Dedifferentiated amniotic fluid mesenchymal stem cell (primary cell): ENCODE measurements around the gene GLRX.
"Not testable (repeated sequence)": the region's sequence is repeated elsewhere in the genome, so short reads cannot be mapped to it uniquely, and the experiment has no call there.

ENCODE experiments used
- DNase-seq: peaks from one replicate; pipeline ENCODE4 v3.0.0-alpha.2; 2016; ENCODE audit errors: extremely low spot score

The GLRX gene

GRCh38 chr5:95826949-95827891 lies 4.7 kb upstream of the GLRX start:
- no peak for DNase-seq

DNA sequence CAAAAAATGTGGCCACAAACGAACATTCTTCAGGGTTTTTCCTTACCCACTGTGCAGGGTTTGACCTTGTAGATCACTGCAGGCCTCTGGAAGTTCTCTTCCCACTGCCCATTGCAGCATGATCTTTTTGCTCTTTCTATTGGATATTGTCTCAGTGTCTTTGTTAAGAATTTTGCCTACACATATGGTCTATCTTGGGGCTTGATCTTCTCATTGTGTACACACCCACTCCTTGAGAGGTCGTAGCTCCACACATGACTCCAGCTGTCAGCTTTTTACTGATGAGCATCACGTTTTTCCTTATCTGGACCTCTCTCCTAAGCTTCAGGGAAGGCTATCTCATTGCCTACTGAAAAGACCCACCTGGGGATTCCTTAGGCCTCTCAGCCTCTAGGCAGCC lies 3.0 kb upstream of the GLRX start:
- no peak for DNase-seq

GRCh38 chr5:95824747-95825146 lies 2.2 kb upstream of the GLRX start:
- no peak for DNase-seq

GRCh38 chr5:95823738-95824609 lies 1.4 kb upstream of the GLRX start:
- DNase-seq = peak; percentile 90

DNA sequence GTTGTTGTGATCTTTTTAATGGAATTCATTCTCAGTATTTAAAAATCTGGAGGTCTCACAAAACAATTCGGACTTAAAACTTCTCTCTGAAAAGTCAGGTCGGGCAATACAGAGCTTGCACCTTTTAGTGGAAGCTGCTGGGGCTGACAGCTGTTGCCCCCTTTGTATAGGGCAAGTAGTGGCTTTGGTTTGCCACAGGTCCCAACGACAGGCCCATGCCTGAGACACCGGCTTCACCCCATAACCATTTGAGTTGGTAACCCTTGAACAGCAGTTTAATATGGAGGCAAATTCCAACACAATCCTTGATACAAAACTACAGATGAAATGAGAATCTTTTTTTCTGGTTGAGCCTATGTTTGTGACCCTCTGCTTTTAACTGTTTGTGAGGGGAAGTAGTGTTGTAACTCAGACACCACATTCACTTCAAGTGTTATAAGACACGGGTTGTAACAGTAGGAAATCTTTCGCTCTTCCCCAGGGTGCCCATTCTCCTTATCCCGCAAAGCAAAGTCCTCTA lies 752 bp upstream of the GLRX start:
- DNase-seq = no peak

- peak; percentile 39 for DNase-seq
These were observed 434 bp downstream of the GLRX start for GRCh38 chr5:95822043-95822541.

GRCh38 chr5:95821110-95822021 lies 1.2 kb downstream of the GLRX start:
- DNase-seq = no peak

- DNase-seq = no peak
These were observed 4.1 kb downstream of the GLRX start for GRCh38 chr5:95818181-95819147.

DNA sequence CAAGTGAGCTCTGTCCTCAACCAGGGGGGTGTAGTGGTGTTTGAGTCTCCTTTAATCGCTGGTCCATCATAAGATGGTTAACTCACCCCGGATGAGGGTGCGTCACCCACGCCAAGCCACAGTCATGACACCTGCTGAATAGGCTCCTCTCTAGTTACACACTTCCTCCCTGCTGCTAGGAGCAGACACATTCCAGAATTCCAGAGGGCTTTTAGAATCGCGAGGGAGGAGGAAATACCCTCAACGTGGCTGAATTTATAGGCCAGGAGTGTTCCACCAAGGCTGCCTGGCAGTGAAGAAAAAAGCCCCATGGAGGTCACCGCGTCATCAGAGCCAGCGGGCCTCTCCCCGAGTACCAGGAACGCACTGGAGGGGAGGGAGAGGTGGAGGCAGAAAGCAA lies 5.1 kb downstream of the GLRX start:
- DNase-seq = no peak

DNA sequence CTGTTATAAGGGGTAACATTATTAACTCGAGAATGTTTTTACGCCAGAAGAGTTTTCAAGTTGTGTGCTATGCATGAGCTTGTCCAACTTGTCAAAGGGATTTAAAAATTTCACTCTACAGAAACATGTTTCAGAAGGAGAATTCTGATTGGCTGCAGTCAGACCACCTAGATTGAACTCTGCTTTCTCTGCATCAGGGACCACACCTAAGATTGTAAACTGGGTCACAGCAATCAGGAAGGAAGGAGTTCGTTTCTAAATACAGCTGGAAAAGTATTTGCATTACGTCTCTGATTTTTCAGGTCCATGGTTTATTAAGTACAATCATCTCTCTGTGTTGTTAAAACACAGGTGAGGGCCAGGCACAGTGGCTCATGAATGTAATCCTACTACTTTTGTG lies 5.8 kb downstream of the GLRX start:
- no peak for DNase-seq

GRCh38 chr5:95816341-95816740 lies 6.2 kb downstream of the GLRX start:
- no peak for DNase-seq

DNA sequence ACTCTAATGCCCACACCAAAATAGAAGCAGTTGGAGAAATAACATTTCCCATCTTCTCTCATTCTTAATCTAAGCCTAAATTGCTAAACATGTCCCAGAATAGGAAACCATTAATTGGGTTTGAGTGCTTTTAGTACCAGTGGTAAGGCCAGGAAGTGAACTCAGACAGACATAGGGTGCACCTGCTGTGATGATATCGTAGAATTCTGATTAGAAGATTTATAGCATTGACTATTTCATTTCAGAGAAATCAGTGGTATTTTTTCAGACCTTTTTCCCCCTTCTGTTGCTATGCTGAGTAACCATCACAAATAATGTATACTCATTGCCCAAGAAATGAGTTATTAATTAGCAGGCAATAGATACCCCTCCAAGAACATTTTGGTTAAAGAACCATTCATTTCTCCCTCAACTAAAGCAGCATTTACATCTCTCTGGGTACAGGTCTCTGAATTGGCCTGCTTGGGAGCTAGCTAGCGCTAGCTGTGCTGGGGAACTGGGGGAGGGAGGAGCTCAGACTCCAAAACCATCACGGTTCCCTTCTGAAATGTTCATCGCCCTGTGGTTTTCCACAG lies 7.3 kb downstream of the GLRX start:
- DNase-seq = no peak

DNA sequence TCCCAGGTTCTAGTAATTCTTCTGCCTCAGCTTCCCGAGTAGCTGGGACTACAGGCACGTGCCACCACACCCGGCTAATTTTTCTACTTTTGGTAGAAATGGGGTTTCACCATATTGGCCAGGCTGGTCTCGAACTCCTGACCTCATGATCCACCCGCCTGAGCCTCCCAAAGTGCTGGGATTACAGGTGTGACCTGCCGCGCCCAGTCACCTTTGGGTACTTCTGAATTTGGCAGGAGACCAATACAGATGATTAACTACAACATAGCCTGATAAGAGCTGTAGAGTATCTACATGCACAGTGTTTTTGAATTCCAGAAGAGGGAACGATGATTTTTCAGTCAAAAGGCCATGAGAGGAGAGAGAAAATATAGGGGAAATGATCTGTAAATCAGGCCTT lies 9.5 kb downstream of the GLRX start:
- DNase-seq = not testable (repeated sequence)

GRCh38 chr5:95812074-95812471 lies 10.5 kb downstream of the GLRX start:
- no peak for DNase-seq

DNA sequence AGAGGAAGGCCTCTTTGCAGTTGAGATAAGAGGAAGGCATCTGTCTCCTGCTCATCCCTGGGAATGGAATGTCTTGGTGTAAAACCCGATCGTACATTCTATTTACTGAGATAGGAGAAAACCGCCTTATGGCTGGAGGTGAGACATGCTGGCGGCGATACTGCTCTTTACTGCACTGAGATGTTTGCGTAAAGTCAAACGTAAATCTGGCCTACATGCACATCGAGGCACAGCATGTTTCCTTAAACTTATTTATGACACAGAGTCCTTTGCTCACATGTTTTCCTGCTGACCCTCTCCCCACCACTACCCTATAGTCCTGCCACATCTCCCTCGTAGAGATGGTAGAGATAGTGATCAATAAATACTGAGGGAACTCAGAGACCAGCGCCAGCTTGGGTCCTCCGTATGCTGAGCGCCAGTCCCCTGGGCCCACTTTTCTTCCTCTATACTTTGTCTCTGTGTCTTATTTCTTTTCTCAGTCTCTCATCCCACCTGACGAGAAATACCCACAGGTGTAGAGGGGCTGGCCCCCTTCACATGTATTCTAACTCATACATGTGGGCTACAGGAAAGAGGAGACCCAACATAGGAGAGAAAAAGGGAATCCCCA lies 11.0 kb downstream of the GLRX start:
- not testable (repeated sequence) for DNase-seq

DNA sequence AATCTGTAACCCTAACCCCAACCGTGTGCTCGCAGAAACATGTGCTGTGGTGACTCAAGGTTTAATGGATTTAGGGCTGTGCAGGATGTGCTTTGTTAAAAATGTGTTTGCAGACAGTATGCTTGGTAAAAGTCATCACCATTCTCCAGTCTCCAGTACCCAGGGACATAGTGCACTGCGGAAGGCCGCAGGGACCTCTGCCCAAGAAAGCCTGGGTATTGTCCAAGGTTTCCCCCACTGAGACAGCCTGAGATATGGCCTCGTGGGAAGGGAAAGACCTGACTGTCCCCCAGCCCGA lies 11.5 kb downstream of the GLRX start:
- DNase-seq = not testable (repeated sequence)

GRCh38 chr5:95810305-95811125 lies 12.0 kb downstream of the GLRX start:
- no peak for DNase-seq

DNA sequence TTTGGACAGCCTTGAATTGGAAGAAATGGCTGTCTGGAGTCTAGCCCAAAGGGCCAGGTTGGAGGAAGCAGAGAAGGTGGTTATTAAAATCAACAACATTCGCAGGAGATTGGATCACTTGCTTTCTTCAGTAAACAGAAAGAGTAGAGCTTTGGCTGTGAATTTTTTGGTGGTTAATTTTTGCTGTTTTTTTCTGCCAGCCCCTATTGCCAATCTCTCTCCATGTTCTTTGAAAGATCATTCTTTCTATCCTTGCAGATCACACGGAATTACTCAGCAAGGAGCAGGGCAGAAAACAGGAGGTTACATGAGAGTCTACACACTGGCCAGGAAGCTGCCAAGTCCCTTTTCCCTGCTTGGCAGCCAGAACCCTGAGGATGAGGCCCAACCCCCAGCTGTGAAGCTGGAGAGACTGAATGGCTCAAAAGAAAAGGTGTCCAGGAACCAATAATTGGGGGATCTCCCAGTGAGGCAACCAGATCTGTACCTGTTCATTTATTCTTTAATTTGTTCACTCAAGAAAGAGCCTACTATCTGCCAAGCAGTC lies 13.0 kb downstream of the GLRX start:
- DNase-seq = no peak
